SK-N-MC (cell line): ENCODE results near the gene PARD3B.

ENCODE experiments used
- DNase-seq: peaks from one replicate; pipeline ENCODE4 v3.0.0-alpha.2; 2011; ENCODE audit warnings: low read depth, low spot score
- H3K27ac ChIP-seq: fragments of 200-600 bp; sonication (generic); 2 replicates; pipeline ENCODE4 v1.5.1; 2016; ENCODE audit warnings: mixed run types
- H3K36me3 ChIP-seq: fragments of 200-600 bp; sonication (generic); 2 replicates; pipeline ENCODE4 v1.6.1; 2017; ENCODE audit warnings: antibody characterized with exemption, low read length, mixed read lengths; ENCODE audit not compliant: insufficient read depth
- H3K4me3 ChIP-seq: fragments of 200-600 bp; sonication (generic); 2 replicates; pipeline ENCODE4 v1.5.1; 2016
- H3K9ac ChIP-seq: fragments of 200-600 bp; sonication (generic); 2 replicates; pipeline ENCODE4 v1.8.0; 2017; ENCODE audit warnings: mixed run types, mixed read lengths; ENCODE audit not compliant: insufficient read length
- H3K9me3 ChIP-seq: fragments of 200-600 bp; sonication (generic); 2 replicates; pipeline ENCODE4 v1.6.1; 2017; ENCODE audit warnings: low read depth, mild to moderate bottlenecking, antibody characterized with exemption, low read length, moderate library complexity, mixed read lengths
- EZH2 ChIP-seq: fragments of 200-600 bp; sonication (generic); IDR thresholded peaks from one replicate; pipeline ENCODE4 v1.6.1; 2017; ENCODE audit warnings: antibody characterized with exemption
- FOXP2 ChIP-seq: optimal IDR thresholded peaks from 2 replicates; pipeline ENCODE3; 2011; ENCODE audit warnings: mild to moderate bottlenecking, moderate library complexity; ENCODE audit not compliant: insufficient read depth; ENCODE audit errors: extremely low read length, control extremely low read depth
- POLR2AphosphoS5 ChIP-seq: IDR thresholded peaks from 2 replicates; pipeline ENCODE4 v1.6.1; 2012; ENCODE audit warnings: mild to moderate bottlenecking, low read depth, low read length, borderline replicate concordance

The PARD3B gene

GRCh38 chr2:205629091-205629776, 1084.0 kb downstream of the PARD3B start:
- H3K27ac ChIP-seq, result no peak overlapping the region
- H3K36me3 ChIP-seq, result no peaks in the 10 kb centered on the region
- no peak overlapping the region for H3K4me3 ChIP-seq
- no peak for DNase-seq
- TF ChIP-seq POLR2AphosphoS5 (no peak), EZH2 (no peak), FOXP2 (no peak)
- no peaks in the 10 kb centered on the region for H3K9me3 ChIP-seq
- no peak overlapping the region for H3K9ac ChIP-seq

- TF ChIP-seq EZH2 (no peak), FOXP2 (no peak), POLR2AphosphoS5 (no peak)
- H3K36me3 ChIP-seq, result no peaks in the 10 kb centered on the region
- no peak overlapping the region for H3K4me3 ChIP-seq
- DNase-seq, result no peak
- no peak overlapping the region for H3K27ac ChIP-seq
- H3K9me3 ChIP-seq, result no peaks in the 10 kb centered on the region
- H3K9ac ChIP-seq, result no peak overlapping the region
These were observed 1088.7 kb downstream of the PARD3B start for GRCh38 chr2:205633994-205634393.

- no peaks in the 10 kb centered on the region for H3K9me3 ChIP-seq
- H3K27ac ChIP-seq, result no peak overlapping the region
- no peak overlapping the region for H3K9ac ChIP-seq
- TF ChIP-seq EZH2, result no peak
- TF ChIP-seq POLR2AphosphoS5, result no peak
- no peak for TF ChIP-seq FOXP2
- no peak for DNase-seq
- H3K4me3 ChIP-seq, result no peak overlapping the region
- no peaks in the 10 kb centered on the region for H3K36me3 ChIP-seq
These were observed 1091.5 kb downstream of the PARD3B start for GRCh38 chr2:205636549-205637319.

GRCh38 chr2:205637320-205637602, 1092.0 kb downstream of the PARD3B start:
- H3K9ac ChIP-seq, result no peak overlapping the region
- H3K4me3 ChIP-seq, result no peak overlapping the region
- H3K36me3 ChIP-seq, result no peaks in the 10 kb centered on the region
- H3K27ac ChIP-seq, result no peak overlapping the region
- no peaks in the 10 kb centered on the region for H3K9me3 ChIP-seq
- no peak for TF ChIP-seq EZH2
- no peak for TF ChIP-seq POLR2AphosphoS5
- TF ChIP-seq FOXP2, result no peak
- no peak for DNase-seq

GRCh38 chr2:205637779-205638503, 1092.7 kb downstream of the PARD3B start:
- TF ChIP-seq EZH2 (no peak), FOXP2 (no peak), POLR2AphosphoS5 (no peak)
- no peak overlapping the region for H3K27ac ChIP-seq

GRCh38 chr2:205640716-205641115, 1095.4 kb downstream of the PARD3B start:
- Histone ChIP-seq H3K36me3 (no peaks in the 10 kb centered on the region), H3K9ac (no peak overlapping the region), H3K9me3 (no peaks in the 10 kb centered on the region), H3K4me3 (no peak overlapping the region), H3K27ac (no peak overlapping the region)
- DNase-seq, result no peak
- TF ChIP-seq POLR2AphosphoS5 (no peak), EZH2 (no peak), FOXP2 (no peak)

More at GRCh38 chr2:205637779-205638503, 1092.7 kb downstream of the PARD3B start:
- Histone ChIP-seq H3K4me3 (no peak overlapping the region), H3K9ac (no peak overlapping the region), H3K36me3 (no peaks in the 10 kb centered on the region), H3K9me3 (no peaks in the 10 kb centered on the region)
- DNase-seq, result no peak

GRCh38 chr2:205642599-205643356, 1097.5 kb downstream of the PARD3B start:
- no peak for TF ChIP-seq EZH2
- no peak for TF ChIP-seq POLR2AphosphoS5
- TF ChIP-seq FOXP2, result no peak
- no peak overlapping the region for H3K4me3 ChIP-seq
- no peak overlapping the region for H3K27ac ChIP-seq
- H3K9ac ChIP-seq, result no peak overlapping the region
- DNase-seq, result no peak
- no peaks in the 10 kb centered on the region for H3K9me3 ChIP-seq
- H3K36me3 ChIP-seq, result no peaks in the 10 kb centered on the region

GRCh38 chr2:205643391-205643885, 1098.2 kb downstream of the PARD3B start:
- no peak for DNase-seq
- no peak overlapping the region for H3K4me3 ChIP-seq
- TF ChIP-seq POLR2AphosphoS5 (no peak), FOXP2 (no peak), EZH2 (no peak)
- H3K9me3 ChIP-seq, result no peaks in the 10 kb centered on the region
- no peak overlapping the region for H3K27ac ChIP-seq
- no peak overlapping the region for H3K9ac ChIP-seq
- no peaks in the 10 kb centered on the region for H3K36me3 ChIP-seq
